ENCODE measurements around the gene TTLL8.

TTLL8 gene

GRCh38 chr22:50071432-50072166 is 13.5 kb upstream of the TTLL8 start:
- Histone ChIP-seq H3K27me3 (replicated peaks; ENCODE audit: control insufficient read depth, insufficient read depth, low read length) (peaks cover 28% of the 10 kb centered on the region), H3K36me3 (ENCODE audit: control insufficient read depth, insufficient read depth, low read length, severe bottlenecking) (no peaks in the 10 kb centered on the region), H3K9ac (ENCODE audit: low read length) (no peak overlapping the region), H3K4me1 (ENCODE audit: control insufficient read depth, insufficient read depth, low read length) (no peaks in the 10 kb centered on the region), H3K9me3 (ENCODE audit: control insufficient read depth, low read length) (no peaks in the 10 kb centered on the region), H3K4me3 (ENCODE audit: low read length) (no peak overlapping the region)
- no peak for DNase-seq (ENCODE audit: low read depth)

- Histone ChIP-seq H3K9me3 (ENCODE audit: control insufficient read depth, low read length) (no peaks in the 10 kb centered on the region), H3K4me3 (ENCODE audit: low read length) (no peak overlapping the region), H3K36me3 (ENCODE audit: control insufficient read depth, insufficient read depth, low read length, severe bottlenecking) (no peaks in the 10 kb centered on the region), H3K9ac (ENCODE audit: low read length) (no peak overlapping the region), H3K27me3 (replicated peaks; ENCODE audit: control insufficient read depth, insufficient read depth, low read length) (peaks cover 25% of the 10 kb centered on the region), H3K4me1 (ENCODE audit: control insufficient read depth, insufficient read depth, low read length) (no peaks in the 10 kb centered on the region)
- DNase-seq (ENCODE audit: low read depth): no peak
Observed at GRCh38 chr22:50070366-50070765, 12.3 kb upstream of the TTLL8 start.

GRCh38 chr22:50068096-50068495 is 10.0 kb upstream of the TTLL8 start:
- no peaks in the 10 kb centered on the region for H3K9me3 ChIP-seq (ENCODE audit: control insufficient read depth, low read length)
- H3K36me3 ChIP-seq (ENCODE audit: control insufficient read depth, insufficient read depth, low read length, severe bottlenecking): no peaks in the 10 kb centered on the region
- DNase-seq (ENCODE audit: low read depth): no peak
- H3K27me3 ChIP-seq (replicated peaks; ENCODE audit: control insufficient read depth, insufficient read depth, low read length): peaks cover 29% of the 10 kb centered on the region
- H3K9ac ChIP-seq (ENCODE audit: low read length): no peak overlapping the region
- no peak overlapping the region for H3K4me3 ChIP-seq (ENCODE audit: low read length)
- no peaks in the 10 kb centered on the region for H3K4me1 ChIP-seq (ENCODE audit: control insufficient read depth, insufficient read depth, low read length)

- H3K36me3 ChIP-seq (ENCODE audit: control insufficient read depth, insufficient read depth, low read length, severe bottlenecking): no peaks in the 10 kb centered on the region
- no peak overlapping the region for H3K4me3 ChIP-seq (ENCODE audit: low read length)
- H3K9ac ChIP-seq (ENCODE audit: low read length): no peak overlapping the region
- DNase-seq (ENCODE audit: low read depth): no peak
- no peaks in the 10 kb centered on the region for H3K9me3 ChIP-seq (ENCODE audit: control insufficient read depth, low read length)
- no peaks in the 10 kb centered on the region for H3K4me1 ChIP-seq (ENCODE audit: control insufficient read depth, insufficient read depth, low read length)
- peaks cover 36% of the 10 kb centered on the region for H3K27me3 ChIP-seq (replicated peaks; ENCODE audit: control insufficient read depth, insufficient read depth, low read length)
Observed at GRCh38 chr22:50067244-50067643, 9.1 kb upstream of the TTLL8 start.

GRCh38 chr22:50064453-50064852 is 6.4 kb upstream of the TTLL8 start:
- Histone ChIP-seq H3K27me3 (replicated peaks; ENCODE audit: control insufficient read depth, insufficient read depth, low read length) (peaks cover 42% of the 10 kb centered on the region), H3K36me3 (ENCODE audit: control insufficient read depth, insufficient read depth, low read length, severe bottlenecking) (no peaks in the 10 kb centered on the region), H3K9me3 (ENCODE audit: control insufficient read depth, low read length) (no peaks in the 10 kb centered on the region), H3K4me1 (ENCODE audit: control insufficient read depth, insufficient read depth, low read length) (peaks cover 2% of the 10 kb centered on the region), H3K4me3 (ENCODE audit: low read length) (no peak overlapping the region), H3K9ac (ENCODE audit: low read length) (no peak overlapping the region)
- no peak for DNase-seq (ENCODE audit: low read depth)

- Histone ChIP-seq H3K27me3 (replicated peaks; ENCODE audit: control insufficient read depth, insufficient read depth, low read length) (peaks cover 44% of the 10 kb centered on the region), H3K4me3 (ENCODE audit: low read length) (no peak overlapping the region), H3K4me1 (ENCODE audit: control insufficient read depth, insufficient read depth, low read length) (peaks cover 7% of the 10 kb centered on the region)
Observed at GRCh38 chr22:50063589-50064393, 5.7 kb upstream of the TTLL8 start.

GRCh38 chr22:50062509-50063135 is 4.5 kb upstream of the TTLL8 start:
- no peak for DNase-seq (ENCODE audit: low read depth)
- no peaks in the 10 kb centered on the region for H3K36me3 ChIP-seq (ENCODE audit: control insufficient read depth, insufficient read depth, low read length, severe bottlenecking)
- peaks cover 44% of the 10 kb centered on the region for H3K27me3 ChIP-seq (replicated peaks; ENCODE audit: control insufficient read depth, insufficient read depth, low read length)
- H3K9ac ChIP-seq (ENCODE audit: low read length): no peak overlapping the region
- H3K4me3 ChIP-seq (ENCODE audit: low read length): no peak overlapping the region
- H3K4me1 ChIP-seq (ENCODE audit: control insufficient read depth, insufficient read depth, low read length): peaks cover 8% of the 10 kb centered on the region
- H3K9me3 ChIP-seq (ENCODE audit: control insufficient read depth, low read length): no peaks in the 10 kb centered on the region

More at GRCh38 chr22:50063589-50064393, 5.7 kb upstream of the TTLL8 start:
- H3K9ac ChIP-seq (ENCODE audit: low read length): no peak overlapping the region
- no peaks in the 10 kb centered on the region for H3K9me3 ChIP-seq (ENCODE audit: control insufficient read depth, low read length)
- no peaks in the 10 kb centered on the region for H3K36me3 ChIP-seq (ENCODE audit: control insufficient read depth, insufficient read depth, low read length, severe bottlenecking)
- DNase-seq (ENCODE audit: low read depth): no peak

- Histone ChIP-seq H3K4me3 (ENCODE audit: low read length) (no peak overlapping the region), H3K9me3 (ENCODE audit: control insufficient read depth, low read length) (no peaks in the 10 kb centered on the region), H3K9ac (ENCODE audit: low read length) (no peak overlapping the region), H3K27me3 (replicated peaks; ENCODE audit: control insufficient read depth, insufficient read depth, low read length) (peaks cover 44% of the 10 kb centered on the region), H3K4me1 (ENCODE audit: control insufficient read depth, insufficient read depth, low read length) (peaks cover 8% of the 10 kb centered on the region), H3K36me3 (ENCODE audit: control insufficient read depth, insufficient read depth, low read length, severe bottlenecking) (no peaks in the 10 kb centered on the region)
- no peak for DNase-seq (ENCODE audit: low read depth)
Observed at GRCh38 chr22:50061824-50062355, 3.8 kb upstream of the TTLL8 start.

GRCh38 chr22:50061141-50061823 is 3.2 kb upstream of the TTLL8 start:
- peaks cover 8% of the 10 kb centered on the region for H3K4me1 ChIP-seq (ENCODE audit: control insufficient read depth, insufficient read depth, low read length)
- H3K9me3 ChIP-seq (ENCODE audit: control insufficient read depth, low read length): no peaks in the 10 kb centered on the region
- no peak overlapping the region for H3K9ac ChIP-seq (ENCODE audit: low read length)
- H3K36me3 ChIP-seq (ENCODE audit: control insufficient read depth, insufficient read depth, low read length, severe bottlenecking): no peaks in the 10 kb centered on the region
- peaks cover 44% of the 10 kb centered on the region for H3K27me3 ChIP-seq (replicated peaks; ENCODE audit: control insufficient read depth, insufficient read depth, low read length)
- no peak for DNase-seq (ENCODE audit: low read depth)
- no peak overlapping the region for H3K4me3 ChIP-seq (ENCODE audit: low read length)

- H3K9ac ChIP-seq (ENCODE audit: low read length): no peak overlapping the region
- H3K9me3 ChIP-seq (ENCODE audit: control insufficient read depth, low read length): no peaks in the 10 kb centered on the region
- H3K4me1 ChIP-seq (ENCODE audit: control insufficient read depth, insufficient read depth, low read length): peaks cover 8% of the 10 kb centered on the region
- no peaks in the 10 kb centered on the region for H3K36me3 ChIP-seq (ENCODE audit: control insufficient read depth, insufficient read depth, low read length, severe bottlenecking)
- DNase-seq (ENCODE audit: low read depth): no peak
- H3K4me3 ChIP-seq (ENCODE audit: low read length): no peak overlapping the region
- peaks cover 42% of the 10 kb centered on the region for H3K27me3 ChIP-seq (replicated peaks; ENCODE audit: control insufficient read depth, insufficient read depth, low read length)
Observed at GRCh38 chr22:50060441-50061140, 2.5 kb upstream of the TTLL8 start.

All from adipocyte (in vitro differentiated cells).